GM12878 (cell line): Measurements from ENCODE around the gene ZBED1. TPM values are rescaled to one million over a fixed set of nuclear protein-coding genes. Genes with fewer than 3 reads are reported as not detected.
"Not testable (repeated sequence)": the region's sequence is repeated elsewhere in the genome, so short reads cannot be mapped to it uniquely, and the experiment has no call there.

Experiments
- ATAC-seq: fragments of 200-7000 bp; cut with Tn5 transposase; 3 replicates; pipeline ENCODE4 v1.9.1; 2020; ENCODE audit warnings: mild to moderate bottlenecking, moderate library complexity
- BruUV-seq: library from RNA; stranded (reverse); fragments of 400-500 nt; replicated peaks from 2 replicates; lab custom pipeline; 2021; lab: Mats Ljungman, UMichigan
- CTCF ChIA-PET: fragments of 300-600 bp; sonication (Branson Sonifier 250); formaldehyde crosslinking; extraction: SDS; loops from one replicate; lab custom pipeline; 2021; ENCODE audit warnings: inconsistent platforms; lab: Yijun Ruan, JAX
- POLR2A ChIA-PET: fragments of 350-600 bp; formaldehyde crosslinking; extraction: SDS; loops from one replicate; lab custom pipeline; 2021; ENCODE audit warnings: inconsistent platforms; lab: Charles Lee
- RAD21 ChIA-PET: fragments of 300-600 bp; sonication (Branson Sonifier 250); formaldehyde crosslinking; loops from one replicate; lab custom pipeline; 2023; ENCODE audit warnings: antibody characterized with exemption; ENCODE audit not compliant: unreplicated experiment; lab: Charles Lee
- SMC1A ChIA-PET: fragments of 300-600 bp; sonication (Branson Sonifier 250); formaldehyde crosslinking; loops from one replicate; lab custom pipeline; 2023; ENCODE audit not compliant: unreplicated experiment, uncharacterized antibody; lab: Charles Lee
- DNase-seq: peaks from one replicate; pipeline ENCODE4 v3.0.0-alpha.2; 2011; ENCODE audit warnings: low read depth, low spot score
- FAIRE-seq: peaks from 3 replicates; lab custom pipeline; 2011; peaks lifted over from hg19 to GRCh38; lab: Jason Lieb, UNC
- H2AFZ ChIP-seq: 2 replicates; pipeline ENCODE4 v1.6.0; 2011; ENCODE audit warnings: low read depth, low read length, control low read depth; ENCODE audit not compliant: control insufficient read depth
- H3K27ac ChIP-seq: 2 replicates; pipeline ENCODE4 v1.5.1; 2011; ENCODE audit warnings: control low read depth; ENCODE audit not compliant: control insufficient read depth, insufficient read depth
- H3K27me3 ChIP-seq, 2 experiments: replicated peaks in 1 of 2; 2 replicates each; pipeline versions ENCODE4 v1.6.0 to v1.6.1; 2011; ENCODE audit warnings: low read length in 1 of 2; ENCODE audit not compliant: control insufficient read depth in 2 of 2, insufficient read depth in 2 of 2
- H3K36me3 ChIP-seq, 2 experiments: 2 replicates each; pipeline ENCODE4 v1.5.1; 2011; ENCODE audit warnings: low read length in 1 of 2; ENCODE audit not compliant: control insufficient read depth in 2 of 2, insufficient read depth in 2 of 2
- H3K4me1 ChIP-seq: 2 replicates; pipeline ENCODE4 v1.6.1; 2011; ENCODE audit warnings: mild to moderate bottlenecking, low read length, moderate library complexity, mixed read lengths; ENCODE audit not compliant: control insufficient read depth, insufficient read depth
- H3K4me2 ChIP-seq: 2 replicates; pipeline ENCODE4 v1.6.0; 2011; ENCODE audit warnings: control low read depth; ENCODE audit not compliant: control insufficient read depth, insufficient read depth
- H3K4me3 ChIP-seq: fragments of 200-600 bp; sonication (generic); 2 replicates; pipeline ENCODE4 v1.5.1; 2016
- H3K79me2 ChIP-seq: 2 replicates; pipeline ENCODE4 v1.6.0; 2011; ENCODE audit warnings: low read length; ENCODE audit not compliant: control insufficient read depth, insufficient read depth
- H3K9ac ChIP-seq: 2 replicates; pipeline ENCODE4 v1.8.0; 2011; ENCODE audit warnings: low read length, control low read depth, mixed read lengths; ENCODE audit not compliant: control insufficient read depth, insufficient read depth
- H3K9me3 ChIP-seq: replicated peaks from 3 replicates; pipeline ENCODE4 v1.5.1; 2011; ENCODE audit warnings: mild to moderate bottlenecking, low read length; ENCODE audit not compliant: control insufficient read depth, insufficient read depth
- H4K20me1 ChIP-seq: 2 replicates; pipeline ENCODE4 v1.6.0; 2011; ENCODE audit not compliant: control insufficient read depth, insufficient read depth
- NBN ChIP-seq: fragments of 450-650 bp; IDR thresholded peaks from 2 replicates; pipeline ENCODE4 v1.6.1; 2016
- NR2C1 ChIP-seq: fragments of 450-650 bp; IDR thresholded peaks from 2 replicates; pipeline ENCODE4 v1.6.1; 2017; ENCODE audit warnings: antibody characterized with exemption, mild to moderate bottlenecking, moderate library complexity
- WGBS: methylation state at CpG from one replicate; pipeline ENCODE4 v1.1.6; 2016; ENCODE audit warnings: low lambda C conversion rate; ENCODE audit not compliant: insufficient replicate concordance, insufficient coverage; ENCODE audit errors: missing lambda C conversion rate; 5-methylcytosine and 5-hydroxymethylcytosine counted together
- in situ Hi-C: fragments of 300-500 bp; cut with MboI; formaldehyde crosslinking; loops from 9 replicates; pipeline ENCODE4 v1.14.3; 2018; ENCODE audit warnings: mixed read lengths
- intact Hi-C: fragments of 100-400 bp; cut with micrococcal nuclease; formaldehyde crosslinking; loops from one replicate; pipeline ENCODE4 v1.14.2; 2022; ENCODE audit not compliant: unreplicated experiment
- polyA plus RNA-seq, 11 experiments: library from polyadenylated mRNA; depleted of rRNA in 4 of 11; unstranded in 6 of 11; stranded (reverse) in 5 of 11; fragments of >200 nt; fragmentation: Nextera tagmentation in 4 of 11; fragmentation: Illumina TruSeq in 1 of 11; extraction: Ambion mirVana in 4 of 11; extraction: Trizol in 1 of 11; gene quantifications; 1 replicate in 1 of 11; 2 replicates in 10 of 11; pipeline versions ENCODE4 v1.2.1 to v1.2.3, GENCODE V29; 2011 to 2016; ENCODE audit warnings: inconsistent platforms in 2 of 11, missing spikeins in 2 of 11, low read depth in 1 of 11
- total RNA-seq, 4 experiments: library from RNA; depleted of rRNA in 3 of 4; stranded (reverse); fragments of >200 nt in 3 of 4; fragmentation: Illumina TruSeq in 1 of 4; extraction: Trizol in 1 of 4; gene quantifications; 2 replicates each; pipeline versions ENCODE4 v1.2.1 to v1.2.3, GENCODE V29; 2013 to 2021
- TF ChIP-seq, protein P1 (sequence below): IDR thresholded peaks from 2 replicates; pipeline ENCODE4 v1.6.1; 2011; ENCODE audit warnings: low read depth, low read length, improper control_type of control experiment, borderline replicate concordance
- TF ChIP-seq, protein P2 (sequence below): fragments of 150-350 bp; IDR thresholded peaks from 2 replicates; pipeline ENCODE4 v1.6.1; 2014; ENCODE audit warnings: mild to moderate bottlenecking, low read depth, low read length

ZBED1 gene
- total and polyA plus RNA-seq, 10 of the 15 experiments (the other 5 are each of a cell fraction or from before 2014, with no cell fraction given), result 1.9 to 75.5 (median 40.5) TPM

DNA sequence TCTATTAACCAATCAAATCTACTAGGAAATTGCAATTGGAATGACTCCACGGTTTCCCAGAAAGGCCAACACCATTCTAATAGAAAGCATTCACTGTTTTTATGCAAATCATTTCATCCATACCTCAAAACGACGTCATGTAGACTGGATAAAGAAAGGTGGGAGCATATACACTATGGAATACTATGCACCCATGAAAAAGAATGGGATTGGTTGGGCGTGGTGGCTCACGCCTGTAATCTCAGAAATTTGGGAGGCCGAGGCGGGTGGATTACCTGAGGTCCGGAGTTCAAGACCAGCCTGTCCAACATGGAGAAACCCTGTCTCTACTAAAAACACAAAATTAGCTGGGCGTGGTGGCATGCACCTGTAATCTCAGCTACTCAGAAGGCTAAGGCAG lies 46.2 kb downstream of the ZBED1 start:
- intact Hi-C loops, H3K9ac ChIP-seq, H3K36me3 ChIP-seq, ATAC-seq, H3K27me3 ChIP-seq, DNase-seq, FAIRE-seq, H3K4me2 ChIP-seq, H3K4me3 ChIP-seq, H3K9me3 ChIP-seq, H2AFZ ChIP-seq, H4K20me1 ChIP-seq, SMC1A ChIA-PET, H3K79me2 ChIP-seq, POLR2A ChIA-PET, H3K27ac ChIP-seq, BruUV-seq, in situ Hi-C loops, RAD21 ChIA-PET, H3K4me1 ChIP-seq, CTCF ChIA-PET: not testable (repeated sequence)
- 98% methylated on average over 9 of the region's 9 CpGs for WGBS

DNA sequence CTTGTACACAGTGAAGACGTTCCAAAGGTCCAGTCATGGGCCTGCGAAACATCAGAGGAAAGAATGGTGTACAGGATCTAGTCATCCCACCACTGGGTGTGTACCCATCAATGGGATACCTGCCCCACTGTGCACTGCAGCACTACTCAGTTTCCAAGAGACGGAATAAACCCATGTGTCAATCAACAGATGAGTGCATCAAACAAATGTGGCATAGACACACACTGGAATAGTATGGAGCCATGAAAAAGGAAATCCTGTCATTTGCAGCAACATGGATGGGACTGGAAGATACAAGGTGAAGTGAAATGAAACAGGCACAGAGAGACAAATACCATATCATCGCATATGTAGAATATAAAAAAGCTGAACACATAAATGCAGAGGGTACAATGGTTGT lies 48.0 kb downstream of the ZBED1 start:
- ChIA-PET SMC1A (no interaction called here), CTCF (no interaction called here), RAD21 (no interaction called here), POLR2A (no interaction called here)
- ATAC-seq, result no peak
- in situ Hi-C loops, result no loop called here
- intact Hi-C loops, result no loop called here
- Histone ChIP-seq H3K79me2 (no peaks in the 10 kb centered on the region; the same call in 1 of the 2 replicates), H3K4me2 (no peak overlapping the region), H3K4me1 (no peaks in the 10 kb centered on the region), H4K20me1 (no peaks in the 10 kb centered on the region), H3K9ac (no peak overlapping the region), H3K4me3 (no peak overlapping the region), H2AFZ (no peak overlapping the region), H3K9me3 (no peaks in the 10 kb centered on the region; the same call in 1 of the 3 replicates), H3K36me3 (no peaks in the 10 kb centered on the region), H3K27ac (no peak overlapping the region), H3K27me3 (no peaks in the 10 kb centered on the region)
- TF ChIP-seq NBN, result no peak
- TF ChIP-seq, protein P1, sequence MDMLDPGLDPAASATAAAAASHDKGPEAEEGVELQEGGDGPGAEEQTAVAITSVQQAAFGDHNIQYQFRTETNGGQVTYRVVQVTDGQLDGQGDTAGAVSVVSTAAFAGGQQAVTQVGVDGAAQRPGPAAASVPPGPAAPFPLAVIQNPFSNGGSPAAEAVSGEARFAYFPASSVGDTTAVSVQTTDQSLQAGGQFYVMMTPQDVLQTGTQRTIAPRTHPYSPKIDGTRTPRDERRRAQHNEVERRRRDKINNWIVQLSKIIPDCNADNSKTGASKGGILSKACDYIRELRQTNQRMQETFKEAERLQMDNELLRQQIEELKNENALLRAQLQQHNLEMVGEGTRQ, result no peak
- TF ChIP-seq, protein P2, sequence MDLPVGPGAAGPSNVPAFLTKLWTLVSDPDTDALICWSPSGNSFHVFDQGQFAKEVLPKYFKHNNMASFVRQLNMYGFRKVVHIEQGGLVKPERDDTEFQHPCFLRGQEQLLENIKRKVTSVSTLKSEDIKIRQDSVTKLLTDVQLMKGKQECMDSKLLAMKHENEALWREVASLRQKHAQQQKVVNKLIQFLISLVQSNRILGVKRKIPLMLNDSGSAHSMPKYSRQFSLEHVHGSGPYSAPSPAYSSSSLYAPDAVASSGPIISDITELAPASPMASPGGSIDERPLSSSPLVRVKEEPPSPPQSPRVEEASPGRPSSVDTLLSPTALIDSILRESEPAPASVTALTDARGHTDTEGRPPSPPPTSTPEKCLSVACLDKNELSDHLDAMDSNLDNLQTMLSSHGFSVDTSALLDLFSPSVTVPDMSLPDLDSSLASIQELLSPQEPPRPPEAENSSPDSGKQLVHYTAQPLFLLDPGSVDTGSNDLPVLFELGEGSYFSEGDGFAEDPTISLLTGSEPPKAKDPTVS, result no peak
- no peak for TF ChIP-seq NR2C1
- no peak for DNase-seq
- 93% methylated on average over 4 of the region's 4 CpGs for WGBS
- FAIRE-seq, result no peak
- BruUV-seq, result no TSS peak
